Raji (cell line): Measurements from ENCODE around the gene SOX9.

ENCODE experiments used
- POLR2A ChIP-seq: IDR thresholded peaks from 2 replicates; pipeline ENCODE4 v1.6.1; 2011; ENCODE audit warnings: low read depth, low read length, control low read depth; ENCODE audit not compliant: insufficient read depth

The SOX9 gene

DNA sequence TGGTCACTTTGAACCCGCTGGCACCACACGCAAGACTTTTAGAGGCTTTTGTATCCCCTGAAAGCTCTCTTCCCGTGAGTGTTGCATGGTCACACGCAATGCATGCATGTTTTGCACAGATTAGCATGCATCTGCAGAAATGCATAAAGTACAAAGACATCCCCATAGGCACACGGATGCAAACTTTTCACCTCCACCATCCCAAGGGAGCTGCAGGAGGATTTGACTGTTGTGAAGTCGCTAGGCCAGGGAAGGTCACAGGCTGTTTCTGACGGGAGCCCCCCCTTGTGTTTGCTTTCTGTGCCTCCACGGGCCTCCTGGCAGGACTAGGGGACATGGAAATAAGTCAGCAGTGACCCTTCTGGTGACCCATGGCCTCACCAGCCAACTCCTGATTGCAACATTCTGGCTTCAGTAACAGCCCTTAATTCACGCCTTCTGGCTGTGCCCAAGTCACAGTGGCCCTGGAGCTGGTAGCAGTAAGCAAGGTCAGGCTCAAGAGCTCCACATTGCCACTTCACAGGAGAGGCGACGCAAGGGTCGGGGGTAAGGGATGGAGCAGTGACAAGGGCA lies 45.1 kb downstream of the SOX9 start:
- no peak for TF ChIP-seq POLR2A

DNA sequence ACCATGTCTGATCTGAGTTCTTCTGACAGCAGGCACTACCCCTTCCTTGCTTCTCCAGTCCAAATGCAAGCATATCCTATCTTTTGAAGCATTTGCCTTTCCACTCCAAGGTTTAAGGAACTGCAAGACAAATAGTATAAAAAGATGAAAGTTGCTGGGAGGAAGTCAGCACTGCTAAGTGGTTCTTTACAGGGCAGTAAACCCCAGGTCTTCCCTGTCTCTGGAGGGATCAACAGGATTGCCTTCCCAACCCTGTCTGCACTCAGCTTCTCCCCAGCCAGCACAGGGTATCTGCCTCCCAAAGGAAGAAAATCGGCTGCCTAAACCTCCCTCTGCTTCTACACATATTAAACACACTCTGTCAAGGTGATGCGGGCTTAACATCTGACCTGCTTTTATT lies 46.8 kb downstream of the SOX9 start:
- TF ChIP-seq POLR2A = no peak

DNA sequence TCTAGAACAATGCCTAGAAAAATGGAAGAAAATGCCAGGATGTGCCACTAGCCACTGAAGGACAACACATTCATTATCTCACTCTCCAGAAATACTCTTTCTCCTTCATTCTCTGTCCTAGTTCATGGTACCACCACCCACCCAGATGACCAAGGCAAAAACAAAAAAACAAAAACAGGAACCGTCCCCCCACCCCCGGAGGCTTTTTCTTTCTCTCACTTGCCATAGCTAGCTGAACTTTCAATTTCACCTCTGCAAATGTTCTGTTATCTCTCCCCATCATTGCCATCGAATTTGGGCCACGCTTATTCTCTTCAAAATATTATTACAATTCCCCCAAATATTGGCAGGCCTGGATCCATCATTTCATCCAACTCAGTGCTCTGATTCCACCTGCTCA lies 49.0 kb downstream of the SOX9 start:
- no peak for TF ChIP-seq POLR2A

DNA sequence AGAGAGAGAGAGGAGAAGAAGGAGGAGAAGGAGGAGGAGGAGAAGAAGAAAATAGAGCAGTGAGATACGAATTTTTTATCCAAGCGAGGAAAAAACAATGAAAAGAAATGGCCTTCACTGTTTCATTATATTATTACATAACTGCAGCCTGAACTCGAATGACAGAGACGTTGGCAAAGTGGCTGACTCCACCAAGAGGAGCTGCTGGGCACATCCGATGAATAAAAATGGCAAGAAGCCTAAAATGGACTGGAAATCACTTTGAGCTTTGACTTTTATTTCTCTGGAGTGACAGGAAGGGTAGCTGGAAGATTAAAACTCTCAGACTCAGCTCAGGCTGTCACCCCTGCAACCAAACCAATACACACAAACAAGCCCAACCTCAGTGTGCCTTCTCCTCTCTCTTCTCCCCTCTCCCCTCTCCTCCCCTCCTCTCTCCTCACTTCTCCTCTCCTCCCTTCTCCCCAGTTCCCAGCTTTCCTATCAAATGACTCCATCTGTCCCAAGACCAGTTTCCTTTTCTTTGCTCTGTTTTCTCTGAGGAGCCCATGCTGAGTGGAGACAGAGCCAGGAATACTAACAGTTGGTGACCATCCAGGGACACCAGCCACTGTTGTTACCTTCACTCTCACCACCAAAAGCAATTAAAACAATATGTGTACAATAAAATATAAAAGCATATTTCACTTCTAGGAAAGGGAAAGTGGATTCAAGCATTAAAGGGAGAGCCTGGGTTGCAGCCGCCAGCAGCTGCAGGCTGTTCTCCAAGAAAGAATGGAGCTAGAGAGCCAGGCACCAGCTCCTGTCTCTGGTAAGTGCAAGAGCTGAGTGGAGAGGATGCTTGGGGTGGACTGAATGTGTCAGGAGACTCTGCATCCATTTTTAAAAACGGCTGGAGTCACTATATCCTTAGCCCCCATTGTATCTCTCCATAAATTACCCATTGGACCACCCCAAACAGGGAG lies 51.2 kb downstream of the SOX9 start:
- no peak for TF ChIP-seq POLR2A

DNA sequence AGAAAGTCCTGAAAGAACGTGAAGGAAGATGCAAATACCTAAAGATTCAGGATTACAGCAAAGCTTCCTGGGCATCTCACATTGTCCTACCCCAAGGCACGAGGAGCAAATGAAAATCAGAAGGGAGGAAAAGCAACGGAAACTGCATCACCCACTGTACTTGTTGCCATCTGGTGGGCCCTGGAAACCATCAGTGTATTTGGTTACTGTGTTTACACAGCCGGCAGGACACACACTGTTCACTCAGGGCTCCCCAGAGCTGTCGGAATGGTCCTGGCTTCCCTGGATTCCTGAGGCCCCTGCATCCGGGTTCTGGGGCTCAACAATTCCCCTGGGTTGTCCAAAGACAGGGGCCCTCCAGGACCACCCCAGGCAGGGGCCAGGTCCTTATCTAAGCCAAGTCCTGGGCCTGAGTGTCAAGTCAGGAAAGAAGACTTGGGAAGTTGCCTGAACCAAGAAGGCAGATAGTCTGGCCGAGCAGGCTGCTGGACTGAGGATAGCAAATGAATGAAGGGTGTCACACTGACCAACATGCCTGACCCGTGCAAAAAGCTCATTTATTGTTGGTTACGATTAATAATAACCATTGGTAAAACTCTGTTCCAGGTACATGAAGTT lies 52.8 kb downstream of the SOX9 start:
- no peak for TF ChIP-seq POLR2A

DNA sequence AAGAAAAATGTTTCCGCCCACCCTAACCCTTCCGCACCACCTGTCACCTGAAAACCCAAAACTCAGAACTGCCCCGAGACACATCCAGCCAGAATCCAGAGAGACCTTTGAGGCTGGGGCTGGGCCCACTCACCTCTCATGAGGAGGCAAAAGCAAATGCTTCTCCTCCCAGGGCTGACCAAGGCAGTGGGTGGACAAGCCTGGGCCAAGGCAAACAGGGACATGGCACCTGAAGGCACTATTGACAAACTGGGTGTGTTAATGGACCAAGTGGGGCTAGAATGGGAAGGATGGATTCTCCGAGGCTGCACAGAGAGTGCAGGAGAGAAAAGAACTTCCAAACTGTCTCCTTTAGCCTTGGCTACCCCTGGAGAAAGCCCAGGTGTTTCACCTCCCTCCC lies 54.4 kb downstream of the SOX9 start:
- no peak for TF ChIP-seq POLR2A
